Lower lobe of right lung (tissue), 2 donors: ENCODE data around the gene GLCCI1. TPM values are rescaled to one million over a fixed set of nuclear protein-coding genes. Genes with fewer than 3 reads are reported as not detected.
"Not testable (repeated sequence)": the region's sequence is repeated elsewhere in the genome, so short reads cannot be mapped to it uniquely, and the experiment has no call there.

Experiments
- ATAC-seq, 2 donors: fragments of 200-7000 bp; cut with Tn5 transposase; one replicate each; pipeline ENCODE4 v1.9.1; 2020 to 2022; ENCODE audit warnings: mild to moderate bottlenecking in 2 of 2, moderate library complexity in 2 of 2
- DNase-seq: peaks from one replicate; pipeline ENCODE4 v3.0.0-alpha.2; 2020
- H3K27ac ChIP-seq: fragments of 200-600 bp; one replicate; pipeline ENCODE4 v1.8.0; 2022
- H3K27me3 ChIP-seq: fragments of 200-600 bp; one replicate; pipeline ENCODE4 v1.8.0; 2022; ENCODE audit warnings: low read depth
- H3K36me3 ChIP-seq: fragments of 200-600 bp; one replicate; pipeline ENCODE4 v1.8.0; 2022; ENCODE audit warnings: mild to moderate bottlenecking
- H3K4me1 ChIP-seq: fragments of 200-600 bp; one replicate; pipeline ENCODE4 v1.8.0; 2022
- H3K4me3 ChIP-seq: fragments of 200-600 bp; one replicate; pipeline ENCODE4 v1.8.0; 2022; ENCODE audit warnings: mild to moderate bottlenecking
- H3K9me3 ChIP-seq: fragments of 200-600 bp; one replicate; pipeline ENCODE4 v1.8.0; 2022
- intact Hi-C: fragments of 100-400 bp; cut with DNase I; formaldehyde crosslinking; loops from one replicate; pipeline ENCODE4 v1.11.0; 2022
- total RNA-seq: library from RNA; stranded (reverse); fragmentation: NEBNext Ultra II Directional; extraction: Animal tissue kit (Norgen Biotek cat#: 25700); gene quantifications from one replicate; pipeline ENCODE4 v1.2.1, GENCODE V29; 2021
- TF ChIP-seq, protein P1 (sequence below): fragments of 200-600 bp; IDR thresholded peaks from one replicate; pipeline ENCODE4 v1.8.0; 2022; ENCODE audit warnings: antibody characterized with exemption, mild to moderate bottlenecking
- donor health status: DM: no; HTN: yes; CAD: no; lungs with severe emphysema.

The GLCCI1 gene
- total RNA-seq, 1 donor from 2014 or later, result 63.9 TPM

GRCh38 chr7:8085420-8085819 is 116.8 kb downstream of the GLCCI1 start:
- no peak for ATAC-seq

GRCh38 chr7:8086239-8086638 is 117.6 kb downstream of the GLCCI1 start:
- no peaks in the 10 kb centered on the region for H3K9me3 ChIP-seq
- intact Hi-C loops, result no loop called here
- DNase-seq (no peak), ATAC-seq (no peak)
- no peak overlapping the region for H3K27ac ChIP-seq
- H3K4me3 ChIP-seq, result no peak overlapping the region
- no peaks in the 10 kb centered on the region for H3K4me1 ChIP-seq
- H3K36me3 ChIP-seq, result peaks cover 24% of the 10 kb centered on the region
- no peaks in the 10 kb centered on the region for H3K27me3 ChIP-seq
- TF ChIP-seq, protein P1, sequence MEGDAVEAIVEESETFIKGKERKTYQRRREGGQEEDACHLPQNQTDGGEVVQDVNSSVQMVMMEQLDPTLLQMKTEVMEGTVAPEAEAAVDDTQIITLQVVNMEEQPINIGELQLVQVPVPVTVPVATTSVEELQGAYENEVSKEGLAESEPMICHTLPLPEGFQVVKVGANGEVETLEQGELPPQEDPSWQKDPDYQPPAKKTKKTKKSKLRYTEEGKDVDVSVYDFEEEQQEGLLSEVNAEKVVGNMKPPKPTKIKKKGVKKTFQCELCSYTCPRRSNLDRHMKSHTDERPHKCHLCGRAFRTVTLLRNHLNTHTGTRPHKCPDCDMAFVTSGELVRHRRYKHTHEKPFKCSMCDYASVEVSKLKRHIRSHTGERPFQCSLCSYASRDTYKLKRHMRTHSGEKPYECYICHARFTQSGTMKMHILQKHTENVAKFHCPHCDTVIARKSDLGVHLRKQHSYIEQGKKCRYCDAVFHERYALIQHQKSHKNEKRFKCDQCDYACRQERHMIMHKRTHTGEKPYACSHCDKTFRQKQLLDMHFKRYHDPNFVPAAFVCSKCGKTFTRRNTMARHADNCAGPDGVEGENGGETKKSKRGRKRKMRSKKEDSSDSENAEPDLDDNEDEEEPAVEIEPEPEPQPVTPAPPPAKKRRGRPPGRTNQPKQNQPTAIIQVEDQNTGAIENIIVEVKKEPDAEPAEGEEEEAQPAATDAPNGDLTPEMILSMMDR, result no peak

More at GRCh38 chr7:8085420-8085819, 116.8 kb downstream of the GLCCI1 start:
- TF ChIP-seq, protein P1, result no peak
- Histone ChIP-seq H3K4me1 (no peaks in the 10 kb centered on the region), H3K27me3 (no peaks in the 10 kb centered on the region), H3K9me3 (no peaks in the 10 kb centered on the region), H3K36me3 (peaks cover 24% of the 10 kb centered on the region), H3K4me3 (no peak overlapping the region), H3K27ac (no peak overlapping the region)
- DNase-seq, result no peak
- intact Hi-C loops, result no loop called here

GRCh38 chr7:8089036-8089780 is 120.6 kb downstream of the GLCCI1 start:
- H3K4me1 ChIP-seq, result no peaks in the 10 kb centered on the region
- no peaks in the 10 kb centered on the region for H3K27me3 ChIP-seq
- peaks cover 24% of the 10 kb centered on the region for H3K36me3 ChIP-seq
- no peaks in the 10 kb centered on the region for H3K9me3 ChIP-seq
- H3K4me3 ChIP-seq, result no peak overlapping the region
- TF ChIP-seq, protein P1, result no peak
- ATAC-seq (no peak), DNase-seq (no peak)
- no peak overlapping the region for H3K27ac ChIP-seq
- intact Hi-C loops, result no loop called here

- intact Hi-C loops, result no loop called here
Measured at GRCh38 chr7:8092140-8092539, 123.5 kb downstream of the GLCCI1 start.

DNA sequence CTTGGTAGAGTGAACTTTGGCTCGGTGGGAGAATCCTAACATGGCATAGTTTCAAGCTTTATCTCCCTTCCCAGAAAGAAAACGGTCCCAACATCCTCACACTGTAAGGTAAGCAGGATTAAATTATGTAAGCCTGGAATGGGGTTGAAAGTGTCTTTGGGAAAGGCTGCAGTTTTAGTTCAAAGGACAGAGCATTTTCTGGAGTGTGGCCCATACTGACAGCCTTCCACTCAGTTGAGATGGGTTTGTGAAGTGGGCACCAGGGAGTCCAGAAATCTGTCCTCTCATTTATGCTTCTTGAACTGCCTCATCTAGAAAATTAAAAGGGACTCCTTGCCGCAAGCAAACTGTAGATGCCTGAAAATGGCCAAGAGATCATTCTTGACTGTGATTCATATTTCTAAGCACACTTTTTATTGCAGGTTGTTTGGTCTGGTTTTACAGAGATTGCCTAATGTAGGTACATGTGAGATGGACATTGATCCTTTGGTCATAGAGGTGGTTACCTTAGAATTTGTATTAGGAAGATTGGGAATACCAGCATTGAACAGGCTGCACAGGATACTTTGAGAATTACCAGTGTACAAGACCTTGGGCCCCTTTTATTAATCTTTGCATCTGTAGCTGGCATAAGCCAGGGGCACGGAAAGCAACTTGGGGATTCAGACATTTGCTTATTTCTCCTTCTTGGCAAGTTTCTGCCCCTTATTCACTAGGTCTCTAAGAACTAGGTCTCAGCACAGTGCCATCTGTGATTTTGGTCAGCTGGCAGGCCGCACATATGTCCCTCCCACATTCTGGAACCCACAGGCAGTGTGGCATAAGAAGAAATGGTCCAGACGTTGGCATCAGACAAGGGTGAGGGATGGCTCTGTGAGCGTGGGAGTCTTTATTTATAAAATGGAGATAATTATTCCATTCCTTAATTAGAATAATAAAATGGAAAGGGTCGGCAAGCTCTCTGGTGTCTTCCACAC is 125.9 kb downstream of the GLCCI1 start:
- Histone ChIP-seq H3K4me3 (no peak overlapping the region), H3K9me3 (no peaks in the 10 kb centered on the region), H3K4me1 (no peaks in the 10 kb centered on the region), H3K27me3 (no peaks in the 10 kb centered on the region), H3K27ac (no peak overlapping the region), H3K36me3 (no peaks in the 10 kb centered on the region)
- TF ChIP-seq, protein P1, result no peak
- DNase-seq, result no peak
- ATAC-seq, result no peak
- intact Hi-C loops, result no loop called here

More at GRCh38 chr7:8092140-8092539, 123.5 kb downstream of the GLCCI1 start:
- Histone ChIP-seq H3K4me1 (no peaks in the 10 kb centered on the region), H3K4me3 (no peak overlapping the region), H3K27me3 (no peaks in the 10 kb centered on the region), H3K36me3 (no peaks in the 10 kb centered on the region), H3K9me3 (no peaks in the 10 kb centered on the region), H3K27ac (no peak overlapping the region)
- TF ChIP-seq, protein P1, result no peak
- DNase-seq (no peak), ATAC-seq (no peak)

GRCh38 chr7:8101292-8101691 is 132.7 kb downstream of the GLCCI1 start:
- H3K4me3 ChIP-seq, intact Hi-C loops, H3K36me3 ChIP-seq, ATAC-seq, DNase-seq, H3K27me3 ChIP-seq, H3K27ac ChIP-seq, H3K4me1 ChIP-seq, H3K9me3 ChIP-seq: not testable (repeated sequence)
